ENCODE data around the gene PITRM1. TPM values are rescaled to one million over a fixed set of nuclear protein-coding genes. Genes with fewer than 3 reads are reported as not detected.

PITRM1 gene
- polyA plus RNA-seq, 1 of the 3 experiments (the other 2 are of a cell fraction): 79.6 TPM

DNA sequence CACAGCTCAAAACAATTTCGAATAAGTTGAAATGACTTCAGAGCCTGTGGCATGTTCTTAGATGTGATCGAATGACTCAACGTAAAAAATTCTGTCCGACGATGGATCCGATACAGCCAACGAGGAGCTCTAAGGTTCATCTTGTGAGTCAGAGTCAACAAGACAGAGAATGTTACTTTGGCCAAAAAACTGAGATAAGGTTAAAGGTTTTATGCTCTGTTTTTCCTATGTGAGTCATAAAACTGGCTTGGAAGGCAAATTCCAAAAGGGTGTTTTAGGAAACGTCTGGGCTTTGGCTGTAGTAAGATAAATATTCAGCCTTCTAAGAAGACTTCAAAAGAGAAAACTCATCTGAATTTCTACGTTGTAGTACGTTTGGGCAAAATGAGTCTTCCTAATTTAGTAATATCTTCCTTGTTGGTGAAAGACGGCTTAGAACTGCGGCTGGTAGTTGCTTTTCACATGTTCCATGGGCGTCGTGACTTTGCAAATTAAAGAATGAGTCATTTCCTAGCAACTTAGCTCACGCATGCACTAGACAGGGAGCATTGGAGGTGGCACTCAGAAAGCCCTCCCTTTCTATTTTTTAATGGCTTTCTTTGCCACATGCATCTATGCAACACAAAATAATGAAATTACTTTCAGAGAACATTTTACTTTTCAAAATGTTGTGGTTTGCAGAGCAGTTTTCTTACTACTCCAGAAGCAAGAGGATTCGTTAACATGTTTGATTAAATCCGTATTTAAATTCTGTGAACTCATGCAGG, 77.0 kb downstream of the PITRM1 start:
- peak overlapping the region; percentile 77 for H3K4me2 ChIP-seq
- no peak for DNase-seq
- CTCF ChIA-PET: interaction anchor here (0.9 to 1.9 kb wide), 4 partner anchors 8 to 52 kb away, joined by 3 to 6 read pairs (median 6); no protein-coding TSS in a partner anchor
- H3K9ac ChIP-seq: peak overlapping the region; percentile 68
- H3F3A ChIP-seq (replicated peaks; ENCODE audit: insufficient read depth): peaks cover 47% of the 10 kb centered on the region
- POLR2A ChIA-PET: no interaction called here
- H3K4me1 ChIP-seq (ENCODE audit: control insufficient read depth in 1 of 2, insufficient read depth in 2 of 2, low read depth in 1 of 2, low read length in 1 of 2): peaks cover 21 to 49% of the 10 kb centered on the region in 2 experiments
- WGBS (ENCODE audit: low lambda C conversion rate): 8% methylated on average over 17 of the region's 17 CpGs
- no peaks in the 10 kb centered on the region for H3K9me2 ChIP-seq
- peaks cover 5 to 28% of the 10 kb centered on the region in 2 experiments for H3K36me3 ChIP-seq (replicated peaks in 1 of 2; ENCODE audit: control insufficient read depth in 1 of 2, insufficient read depth in 2 of 2, low read length in 1 of 2)
- H2AFZ ChIP-seq (ENCODE audit: low read depth): no peak overlapping the region
- H4K20me1 ChIP-seq (ENCODE audit: insufficient read depth): no peaks in the 10 kb centered on the region
- no peaks in the 10 kb centered on the region for H3K9me3 ChIP-seq
- H3K79me2 ChIP-seq (ENCODE audit: insufficient read depth): peaks cover 77% of the 10 kb centered on the region
- H3K27me3 ChIP-seq (ENCODE audit: insufficient read depth): no peaks in the 10 kb centered on the region
- peak overlapping the region; percentile 75 to 97; a peak in 3 of 4 replicates for H3K27ac ChIP-seq (ENCODE audit: low read depth in 2 of 2, low read length in 1 of 2)
- H3K4me3 ChIP-seq (ENCODE audit: low read depth in 2 of 2, low read length in 1 of 2): peak overlapping the region; percentile 15 to 40; a peak in 3 of 4 replicates
- peak; percentile 93 for TF ChIP-seq JUND (IDR thresholded peaks at IDR 0.05)
- no peak for TF ChIP-seq SMC3 (IDR thresholded peaks at IDR 0.05; ENCODE audit: low read depth, low read length)
- TF ChIP-seq EP300 (IDR thresholded peaks at IDR 0.05; ENCODE audit: borderline replicate concordance in 1 of 2, low read depth in 1 of 2, low read length in 1 of 2): peak in 1 of 2 experiments; percentile 92; a peak in 2 of 4 replicates
- TF ChIP-seq FOSL2 (IDR thresholded peaks at IDR 0.05; ENCODE audit: borderline replicate concordance, low read depth): peak; percentile 96
- peak; percentile 88 for TF ChIP-seq TEAD4 (IDR thresholded peaks at IDR 0.05; ENCODE audit: borderline replicate concordance, insufficient read depth)
- peak; percentile 96 for TF ChIP-seq NFIC (IDR thresholded peaks at IDR 0.05; ENCODE audit: borderline replicate concordance)
- peak; percentile 20; the same call in 1 of the 2 replicates for TF ChIP-seq GABPA (IDR thresholded peaks at IDR 0.05; ENCODE audit: low read depth)
- TF ChIP-seq RAD21 (IDR thresholded peaks at IDR 0.05; ENCODE audit: low read length): no peak
- TF ChIP-seq YY1 (IDR thresholded peaks at IDR 0.05; ENCODE audit: low read depth): no peak
- TF ChIP-seq GATA2 (CRISPR knock-in tag; IDR thresholded peaks at IDR 0.05): no peak
- TF ChIP-seq EZH2phosphoT487 (IDR thresholded peaks at IDR 0.05; ENCODE audit: borderline replicate concordance, low read depth): no peak
- TF ChIP-seq SIN3A (IDR thresholded peaks at IDR 0.05; ENCODE audit: borderline replicate concordance, low read depth, low read length): 0 out of 2 replicates have a peak, but pooled peaks have one; percentile 2
- TF ChIP-seq, protein P1, sequence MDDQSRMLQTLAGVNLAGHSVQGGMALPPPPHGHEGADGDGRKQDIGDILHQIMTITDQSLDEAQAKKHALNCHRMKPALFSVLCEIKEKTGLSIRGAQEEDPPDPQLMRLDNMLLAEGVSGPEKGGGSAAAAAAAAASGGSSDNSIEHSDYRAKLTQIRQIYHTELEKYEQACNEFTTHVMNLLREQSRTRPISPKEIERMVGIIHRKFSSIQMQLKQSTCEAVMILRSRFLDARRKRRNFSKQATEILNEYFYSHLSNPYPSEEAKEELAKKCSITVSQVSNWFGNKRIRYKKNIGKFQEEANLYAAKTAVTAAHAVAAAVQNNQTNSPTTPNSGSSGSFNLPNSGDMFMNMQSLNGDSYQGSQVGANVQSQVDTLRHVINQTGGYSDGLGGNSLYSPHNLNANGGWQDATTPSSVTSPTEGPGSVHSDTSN (IDR thresholded peaks at IDR 0.05): peak; percentile 84
- TF ChIP-seq CTCF (IDR thresholded peaks at IDR 0.05): no peak
- no peak for TF ChIP-seq RCOR1 (IDR thresholded peaks at IDR 0.05; ENCODE audit: low read length)
- peak; percentile 88 for TF ChIP-seq TCF12 (IDR thresholded peaks at IDR 0.05)
- TF ChIP-seq FOXJ3 (CRISPR knock-in tag; IDR thresholded peaks at IDR 0.05): no peak
- no peak for TF ChIP-seq CHD2 (IDR thresholded peaks at IDR 0.05; ENCODE audit: low read length, partially characterized antibody)
- TF ChIP-seq IRF3 (IDR thresholded peaks at IDR 0.05; ENCODE audit: low read depth, low read length): no peak
- TF ChIP-seq MEF2A (IDR thresholded peaks at IDR 0.05; ENCODE audit: borderline replicate concordance, low read depth): peak; percentile 72
- TF ChIP-seq MAX (IDR thresholded peaks at IDR 0.05; ENCODE audit: low read depth): peak; percentile 21; the same call in 1 of the 2 replicates
- TF ChIP-seq ELF1 (IDR thresholded peaks at IDR 0.05): no peak
- TF ChIP-seq, protein P2, sequence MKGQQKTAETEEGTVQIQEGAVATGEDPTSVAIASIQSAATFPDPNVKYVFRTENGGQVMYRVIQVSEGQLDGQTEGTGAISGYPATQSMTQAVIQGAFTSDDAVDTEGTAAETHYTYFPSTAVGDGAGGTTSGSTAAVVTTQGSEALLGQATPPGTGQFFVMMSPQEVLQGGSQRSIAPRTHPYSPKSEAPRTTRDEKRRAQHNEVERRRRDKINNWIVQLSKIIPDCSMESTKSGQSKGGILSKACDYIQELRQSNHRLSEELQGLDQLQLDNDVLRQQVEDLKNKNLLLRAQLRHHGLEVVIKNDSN (IDR thresholded peaks at IDR 0.05; ENCODE audit: borderline replicate concordance, low read depth): 0 out of 2 replicates have a peak, but pooled peaks have one; percentile 13
- no peak for TF ChIP-seq REST (IDR thresholded peaks at IDR 0.05; ENCODE audit: low read depth, low read length)
- peak; percentile 70; the same call in 1 of the 2 replicates for TF ChIP-seq POLR2AphosphoS5 (IDR thresholded peaks at IDR 0.05; ENCODE audit: low read depth, low read length)
